ENCODE data around the gene ITGB5.

The ITGB5 gene

DNA sequence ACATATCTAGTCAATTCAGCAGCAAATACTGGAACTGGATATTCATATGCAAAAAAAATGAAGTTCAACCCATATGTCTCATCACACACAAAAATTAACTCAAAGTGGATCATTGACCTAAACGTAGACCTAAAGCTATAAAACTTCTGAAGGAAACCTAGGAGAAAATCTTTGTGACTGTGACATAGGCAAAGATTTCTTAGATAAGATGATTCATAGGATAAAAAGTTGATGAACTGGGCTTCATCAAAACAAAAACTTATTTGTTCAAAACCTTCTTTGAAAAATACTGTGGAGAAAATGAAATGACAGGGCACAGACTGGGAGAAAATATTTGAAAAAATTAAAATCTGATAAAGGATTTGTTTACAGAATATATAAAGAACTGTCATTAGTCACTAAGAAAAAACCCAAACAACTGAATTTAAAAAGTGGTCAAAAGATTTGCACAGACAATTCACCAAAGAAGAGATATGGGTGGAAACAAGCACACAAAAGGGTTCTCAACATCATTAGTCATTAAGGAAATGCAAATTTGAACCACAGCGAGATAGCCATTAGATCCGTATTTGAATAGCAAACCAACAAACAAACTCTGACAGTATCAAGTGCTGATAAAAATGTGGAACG, 62.8 kb downstream of the ITGB5 start:
- TF ChIP-seq, protein P1, sequence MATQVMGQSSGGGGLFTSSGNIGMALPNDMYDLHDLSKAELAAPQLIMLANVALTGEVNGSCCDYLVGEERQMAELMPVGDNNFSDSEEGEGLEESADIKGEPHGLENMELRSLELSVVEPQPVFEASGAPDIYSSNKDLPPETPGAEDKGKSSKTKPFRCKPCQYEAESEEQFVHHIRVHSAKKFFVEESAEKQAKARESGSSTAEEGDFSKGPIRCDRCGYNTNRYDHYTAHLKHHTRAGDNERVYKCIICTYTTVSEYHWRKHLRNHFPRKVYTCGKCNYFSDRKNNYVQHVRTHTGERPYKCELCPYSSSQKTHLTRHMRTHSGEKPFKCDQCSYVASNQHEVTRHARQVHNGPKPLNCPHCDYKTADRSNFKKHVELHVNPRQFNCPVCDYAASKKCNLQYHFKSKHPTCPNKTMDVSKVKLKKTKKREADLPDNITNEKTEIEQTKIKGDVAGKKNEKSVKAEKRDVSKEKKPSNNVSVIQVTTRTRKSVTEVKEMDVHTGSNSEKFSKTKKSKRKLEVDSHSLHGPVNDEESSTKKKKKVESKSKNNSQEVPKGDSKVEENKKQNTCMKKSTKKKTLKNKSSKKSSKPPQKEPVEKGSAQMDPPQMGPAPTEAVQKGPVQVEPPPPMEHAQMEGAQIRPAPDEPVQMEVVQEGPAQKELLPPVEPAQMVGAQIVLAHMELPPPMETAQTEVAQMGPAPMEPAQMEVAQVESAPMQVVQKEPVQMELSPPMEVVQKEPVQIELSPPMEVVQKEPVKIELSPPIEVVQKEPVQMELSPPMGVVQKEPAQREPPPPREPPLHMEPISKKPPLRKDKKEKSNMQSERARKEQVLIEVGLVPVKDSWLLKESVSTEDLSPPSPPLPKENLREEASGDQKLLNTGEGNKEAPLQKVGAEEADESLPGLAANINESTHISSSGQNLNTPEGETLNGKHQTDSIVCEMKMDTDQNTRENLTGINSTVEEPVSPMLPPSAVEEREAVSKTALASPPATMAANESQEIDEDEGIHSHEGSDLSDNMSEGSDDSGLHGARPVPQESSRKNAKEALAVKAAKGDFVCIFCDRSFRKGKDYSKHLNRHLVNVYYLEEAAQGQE (IDR thresholded peaks at IDR 0.05; ENCODE audit: low read depth) = no peak
- TF ChIP-seq FOXM1 (IDR thresholded peaks at IDR 0.05; ENCODE audit: borderline replicate concordance, low read depth) = no peak
- TF ChIP-seq NFIC (IDR thresholded peaks at IDR 0.05) = no peak
- no peak for TF ChIP-seq CREB1 (IDR thresholded peaks at IDR 0.05; ENCODE audit: low read depth)
- TF ChIP-seq TEAD4 (IDR thresholded peaks at IDR 0.05) = no peak
- no peak for TF ChIP-seq EP300 (IDR thresholded peaks at IDR 0.05; ENCODE audit: borderline replicate concordance)
- TF ChIP-seq EGR1 (IDR thresholded peaks at IDR 0.05) = no peak
- TF ChIP-seq YY1 (IDR thresholded peaks at IDR 0.05; ENCODE audit: low read depth) = no peak
- TF ChIP-seq CEBPB (IDR thresholded peaks at IDR 0.05) = no peak
- TF ChIP-seq ZBTB7A (IDR thresholded peaks at IDR 0.05; ENCODE audit: low read depth) = no peak
- TF ChIP-seq, protein P2, sequence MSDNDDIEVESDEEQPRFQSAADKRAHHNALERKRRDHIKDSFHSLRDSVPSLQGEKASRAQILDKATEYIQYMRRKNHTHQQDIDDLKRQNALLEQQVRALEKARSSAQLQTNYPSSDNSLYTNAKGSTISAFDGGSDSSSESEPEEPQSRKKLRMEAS (IDR thresholded peaks at IDR 0.05) = no peak
- TF ChIP-seq, protein P3, sequence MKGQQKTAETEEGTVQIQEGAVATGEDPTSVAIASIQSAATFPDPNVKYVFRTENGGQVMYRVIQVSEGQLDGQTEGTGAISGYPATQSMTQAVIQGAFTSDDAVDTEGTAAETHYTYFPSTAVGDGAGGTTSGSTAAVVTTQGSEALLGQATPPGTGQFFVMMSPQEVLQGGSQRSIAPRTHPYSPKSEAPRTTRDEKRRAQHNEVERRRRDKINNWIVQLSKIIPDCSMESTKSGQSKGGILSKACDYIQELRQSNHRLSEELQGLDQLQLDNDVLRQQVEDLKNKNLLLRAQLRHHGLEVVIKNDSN (IDR thresholded peaks at IDR 0.05) = no peak
- no peak for TF ChIP-seq TCF12 (IDR thresholded peaks at IDR 0.05; ENCODE audit: low read depth)
- no peak for TF ChIP-seq RAD21 (IDR thresholded peaks at IDR 0.05; ENCODE audit: low read depth)
- no peak for TF ChIP-seq TAF1 (IDR thresholded peaks at IDR 0.05; ENCODE audit: low read depth)

DNA sequence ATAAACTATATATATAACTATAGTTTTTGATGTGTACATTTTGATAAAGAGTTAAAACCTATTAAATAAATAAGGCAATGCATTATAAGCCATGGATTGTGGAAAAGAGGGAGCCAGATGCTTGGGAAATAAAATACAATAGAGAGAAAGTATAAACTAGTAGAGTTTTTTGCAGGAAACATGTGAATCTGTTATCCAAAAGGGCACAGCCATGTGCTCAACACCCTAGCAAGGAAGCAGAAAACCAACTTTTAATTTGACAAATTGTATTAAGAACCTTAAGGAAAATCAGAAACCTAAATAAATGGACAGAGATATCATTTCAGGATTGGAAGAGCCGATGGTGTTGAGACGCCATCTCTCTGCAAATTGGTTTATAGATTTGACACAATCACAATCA, 63.5 kb downstream of the ITGB5 start:
- TF ChIP-seq CREB1 (IDR thresholded peaks at IDR 0.05; ENCODE audit: low read depth) (no peak), FOXM1 (IDR thresholded peaks at IDR 0.05; ENCODE audit: borderline replicate concordance, low read depth) (no peak)

DNA sequence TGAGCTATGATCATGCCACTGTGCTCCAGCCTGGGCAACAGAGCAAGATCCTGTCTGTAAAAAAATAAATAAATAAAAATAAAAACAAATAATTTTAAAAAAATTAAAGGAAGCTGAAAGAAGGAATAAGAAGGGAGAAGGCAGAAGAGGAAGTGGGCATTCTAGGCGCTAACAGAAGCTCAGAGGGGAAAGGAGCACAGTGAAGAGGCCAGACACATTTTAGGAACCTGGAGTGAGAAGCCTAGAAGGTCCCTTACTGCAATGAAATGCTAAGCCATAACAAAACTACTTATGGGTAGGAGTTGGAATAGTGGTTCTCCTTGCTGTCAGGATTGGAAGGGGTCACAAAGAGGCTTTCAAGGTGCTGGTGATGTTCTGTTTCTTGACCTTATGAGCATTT, 64.0 kb downstream of the ITGB5 start:
- no peak for TF ChIP-seq TCF12 (IDR thresholded peaks at IDR 0.05; ENCODE audit: low read depth)
- no peak for TF ChIP-seq TEAD4 (IDR thresholded peaks at IDR 0.05)
- TF ChIP-seq YY1 (IDR thresholded peaks at IDR 0.05; ENCODE audit: low read depth) = no peak

DNA sequence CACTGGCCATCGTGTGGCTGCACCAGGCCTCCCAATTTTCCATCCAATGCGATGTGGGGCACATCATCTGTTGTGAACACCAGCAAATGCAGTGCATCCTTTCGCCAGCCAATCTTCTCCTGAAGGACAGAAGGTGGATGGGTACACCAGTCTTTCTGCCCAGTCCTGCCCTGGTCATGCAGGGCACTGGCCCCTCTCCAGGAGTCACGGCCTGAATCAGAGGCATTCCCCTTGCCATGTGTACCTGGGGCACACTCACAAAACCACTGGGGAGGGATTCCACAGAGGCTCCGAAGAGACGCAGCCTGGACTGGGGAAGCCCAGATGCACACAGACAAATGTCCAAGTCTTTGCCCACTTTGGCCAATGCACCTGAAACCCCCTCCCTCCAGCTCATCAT, 65.8 kb downstream of the ITGB5 start:
- TF ChIP-seq RAD21 (IDR thresholded peaks at IDR 0.05; ENCODE audit: low read depth) = no peak
- TF ChIP-seq, protein P2 (IDR thresholded peaks at IDR 0.05) = no peak
- TF ChIP-seq, protein P3 (IDR thresholded peaks at IDR 0.05) = no peak
- TF ChIP-seq FOXM1 (IDR thresholded peaks at IDR 0.05; ENCODE audit: borderline replicate concordance, low read depth) = no peak
- TF ChIP-seq EGR1 (IDR thresholded peaks at IDR 0.05) = no peak
- TF ChIP-seq YY1 (IDR thresholded peaks at IDR 0.05; ENCODE audit: low read depth) = no peak
- no peak for TF ChIP-seq ZBTB7A (IDR thresholded peaks at IDR 0.05; ENCODE audit: low read depth)
- no peak for TF ChIP-seq TCF12 (IDR thresholded peaks at IDR 0.05; ENCODE audit: low read depth)
- TF ChIP-seq TAF1 (IDR thresholded peaks at IDR 0.05; ENCODE audit: low read depth) = no peak
- TF ChIP-seq, protein P1 (IDR thresholded peaks at IDR 0.05; ENCODE audit: low read depth) = no peak
- no peak for TF ChIP-seq TEAD4 (IDR thresholded peaks at IDR 0.05)
- no peak for TF ChIP-seq CEBPB (IDR thresholded peaks at IDR 0.05)
- no peak for TF ChIP-seq EP300 (IDR thresholded peaks at IDR 0.05; ENCODE audit: borderline replicate concordance)

DNA sequence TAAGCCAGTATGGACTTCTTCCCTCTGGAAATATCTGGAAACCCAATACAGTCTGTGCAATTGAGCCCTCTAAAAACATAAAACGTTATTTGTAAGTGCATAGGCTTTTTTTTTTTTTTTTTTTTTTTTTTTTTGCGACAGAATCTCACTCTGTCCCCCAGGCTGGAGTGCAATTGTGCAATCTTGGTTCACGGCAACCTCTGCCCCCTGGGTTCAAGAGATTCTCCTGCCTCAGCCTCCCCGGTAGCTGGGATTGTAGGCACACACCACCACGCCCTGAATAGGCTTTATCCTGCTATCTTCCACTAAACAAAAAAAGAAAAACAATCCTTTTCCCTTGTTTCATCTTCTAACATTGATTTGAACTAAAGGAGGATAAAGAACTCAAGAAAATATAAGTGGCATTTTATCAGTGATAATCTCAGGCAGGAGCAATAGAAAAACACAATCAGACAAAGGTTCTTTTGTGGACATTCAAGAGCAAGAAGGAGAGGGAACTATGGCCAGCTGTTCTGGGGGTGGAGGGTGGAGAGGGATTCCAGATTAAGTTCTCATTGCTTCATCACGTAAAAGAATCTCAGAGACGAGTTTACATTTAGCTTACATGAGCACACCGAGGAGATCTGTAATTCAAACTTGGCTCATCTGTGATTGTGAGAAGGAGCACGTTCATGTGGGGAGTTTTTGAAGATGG, 68.6 kb downstream of the ITGB5 start:
- no peak for TF ChIP-seq RAD21 (IDR thresholded peaks at IDR 0.05; ENCODE audit: low read depth)
- no peak for TF ChIP-seq NFIC (IDR thresholded peaks at IDR 0.05)
- TF ChIP-seq, protein P2 (IDR thresholded peaks at IDR 0.05) = no peak
- TF ChIP-seq, protein P3 (IDR thresholded peaks at IDR 0.05) = no peak
- TF ChIP-seq, protein P1 (IDR thresholded peaks at IDR 0.05; ENCODE audit: low read depth) = no peak
- no peak for TF ChIP-seq TAF1 (IDR thresholded peaks at IDR 0.05; ENCODE audit: low read depth)
- no peak for TF ChIP-seq ZBTB7A (IDR thresholded peaks at IDR 0.05; ENCODE audit: low read depth)
- TF ChIP-seq CEBPB (IDR thresholded peaks at IDR 0.05) = no peak

Data from Ishikawa (cell line).